Right atrium auricular region (tissue), 2 donors: ENCODE data around the gene ZFAND3. TPM values are rescaled to one million over a fixed set of nuclear protein-coding genes. Genes with fewer than 3 reads are reported as not detected.

ENCODE experiments used
- DNase-seq: peaks from one replicate; pipeline ENCODE4 v3.0.0-alpha.2; 2019; ENCODE audit warnings: low spot score
- H3K27ac ChIP-seq, 2 donors: fragments of 200-600 bp; sonication (generic); 1 replicate in 1 of 2; 2 replicates in 1 of 2; pipeline ENCODE4 v1.5.1; 2016 to 2019
- H3K27me3 ChIP-seq, 2 donors: fragments of 200-600 bp; sonication (generic); one replicate each; pipeline versions ENCODE4 v1.5.1 to v1.6.0; 2017 to 2019
- H3K36me3 ChIP-seq: fragments of 200-600 bp; sonication (generic); one replicate; pipeline ENCODE4 v1.5.1; 2016
- H3K4me1 ChIP-seq, 2 donors: fragments of 200-600 bp; sonication (generic); one replicate each; pipeline versions ENCODE4 v1.5.1 to v1.6.0; 2017 to 2019
- H3K4me3 ChIP-seq, 2 donors: fragments of 200-600 bp; sonication (generic); 1 replicate in 1 of 2; 2 replicates in 1 of 2; pipeline ENCODE4 v1.5.1; 2017 to 2019; ENCODE audit warnings: mild to moderate bottlenecking in 1 of 2, moderate library complexity in 1 of 2
- H3K9me3 ChIP-seq, 2 donors: fragments of 200-600 bp; sonication (generic); one replicate each; pipeline ENCODE4 v1.5.1; 2019
- total RNA-seq, 2 donors: library from RNA; depleted of rRNA; stranded (reverse); fragments of >200 nt; gene quantifications; one replicate each; pipeline ENCODE4 v1.1.0, GENCODE V29; 2016
- TF ChIP-seq, protein P1 (sequence below), 2 donors: fragments of 200-600 bp; sonication (generic); IDR thresholded peaks; one replicate each; pipeline ENCODE4 v1.5.1; 2019; ENCODE audit warnings: antibody characterized with exemption in 2 of 2

The ZFAND3 gene
- total RNA-seq, 2 donors from 2014 or later = 36.7 to 40.0 TPM

DNA sequence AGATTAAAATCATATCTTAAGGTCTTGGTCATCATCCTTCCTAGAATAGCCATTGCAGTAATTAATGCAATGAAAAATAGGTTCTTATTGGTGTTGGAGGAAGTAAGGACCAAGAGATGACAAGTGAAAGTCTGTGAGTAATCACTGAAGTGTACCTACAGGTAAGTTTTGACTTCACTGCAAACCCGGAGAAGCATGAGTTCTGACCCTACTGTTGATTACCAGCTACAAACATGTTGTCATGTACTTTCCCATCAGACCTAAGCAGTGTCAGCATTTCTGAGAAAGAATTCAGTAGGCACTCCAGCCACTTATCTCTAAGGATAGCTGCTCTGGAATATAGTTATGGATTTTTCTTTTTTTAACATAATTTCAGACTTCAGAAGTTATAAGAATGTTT lies 280.9 kb downstream of the ZFAND3 start:
- H3K27me3 ChIP-seq = no peaks in the 10 kb centered on the region
- TF ChIP-seq, protein P1, sequence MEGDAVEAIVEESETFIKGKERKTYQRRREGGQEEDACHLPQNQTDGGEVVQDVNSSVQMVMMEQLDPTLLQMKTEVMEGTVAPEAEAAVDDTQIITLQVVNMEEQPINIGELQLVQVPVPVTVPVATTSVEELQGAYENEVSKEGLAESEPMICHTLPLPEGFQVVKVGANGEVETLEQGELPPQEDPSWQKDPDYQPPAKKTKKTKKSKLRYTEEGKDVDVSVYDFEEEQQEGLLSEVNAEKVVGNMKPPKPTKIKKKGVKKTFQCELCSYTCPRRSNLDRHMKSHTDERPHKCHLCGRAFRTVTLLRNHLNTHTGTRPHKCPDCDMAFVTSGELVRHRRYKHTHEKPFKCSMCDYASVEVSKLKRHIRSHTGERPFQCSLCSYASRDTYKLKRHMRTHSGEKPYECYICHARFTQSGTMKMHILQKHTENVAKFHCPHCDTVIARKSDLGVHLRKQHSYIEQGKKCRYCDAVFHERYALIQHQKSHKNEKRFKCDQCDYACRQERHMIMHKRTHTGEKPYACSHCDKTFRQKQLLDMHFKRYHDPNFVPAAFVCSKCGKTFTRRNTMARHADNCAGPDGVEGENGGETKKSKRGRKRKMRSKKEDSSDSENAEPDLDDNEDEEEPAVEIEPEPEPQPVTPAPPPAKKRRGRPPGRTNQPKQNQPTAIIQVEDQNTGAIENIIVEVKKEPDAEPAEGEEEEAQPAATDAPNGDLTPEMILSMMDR (IDR thresholded peaks at IDR 0.05) = no peak
- no peaks in the 10 kb centered on the region for H3K9me3 ChIP-seq
- no peak overlapping the region for H3K4me3 ChIP-seq
- no peak overlapping the region for H3K27ac ChIP-seq
- DNase-seq = no peak
- H3K4me1 ChIP-seq = no peaks in the 10 kb centered on the region
- no peaks in the 10 kb centered on the region for H3K36me3 ChIP-seq

DNA sequence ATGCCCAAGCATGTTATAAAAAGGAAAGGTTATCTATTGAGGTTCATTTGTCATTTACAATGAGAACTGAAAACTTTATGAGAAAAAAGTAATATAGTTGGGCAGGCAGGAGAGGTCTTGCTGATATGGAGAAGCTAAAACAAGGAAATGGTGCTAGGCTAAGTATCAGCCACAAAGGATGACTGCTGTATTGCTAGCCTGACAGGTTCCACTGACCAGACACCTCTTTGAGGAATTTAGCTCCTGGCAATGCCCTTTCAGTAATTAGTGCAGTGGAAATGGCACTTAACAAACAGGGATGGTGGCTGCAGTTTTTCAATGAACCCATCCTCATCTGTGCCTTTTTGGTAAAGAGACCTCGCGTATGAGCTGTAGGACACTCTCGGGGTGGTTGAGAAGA lies 284.4 kb downstream of the ZFAND3 start:
- Histone ChIP-seq H3K27me3 (no peaks in the 10 kb centered on the region), H3K36me3 (no peaks in the 10 kb centered on the region), H3K4me3 (no peak overlapping the region), H3K4me1 (no peaks in the 10 kb centered on the region), H3K9me3 (no peaks in the 10 kb centered on the region), H3K27ac (no peak overlapping the region)
- TF ChIP-seq, protein P1 (IDR thresholded peaks at IDR 0.05) = no peak
- DNase-seq = no peak

DNA sequence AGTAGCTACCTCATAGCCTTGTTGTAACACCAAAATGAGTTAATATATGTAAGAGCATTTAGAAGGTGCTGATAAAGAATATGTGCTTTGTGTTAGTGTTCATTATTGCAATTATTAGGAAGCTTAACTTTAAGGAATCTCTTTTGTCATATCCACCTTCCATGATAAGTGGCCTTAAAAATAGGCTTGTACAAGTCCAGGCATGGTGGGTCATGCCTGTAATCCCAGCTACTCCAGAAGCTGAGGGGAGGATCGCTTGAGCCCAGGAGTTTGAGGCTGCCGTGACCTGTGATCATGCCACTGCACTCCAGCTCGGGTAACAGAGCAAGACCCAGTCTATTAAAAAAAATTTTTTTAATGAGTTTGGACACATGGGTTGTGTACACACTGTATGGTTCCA lies 285.5 kb downstream of the ZFAND3 start:
- DNase-seq = no peak
- Histone ChIP-seq H3K9me3 (no peaks in the 10 kb centered on the region), H3K36me3 (no peaks in the 10 kb centered on the region), H3K27me3 (no peaks in the 10 kb centered on the region), H3K4me3 (no peak overlapping the region), H3K27ac (no peak overlapping the region), H3K4me1 (peaks cover 0 to 4% of the 10 kb centered on the region in 2 donors)
- TF ChIP-seq, protein P1 (IDR thresholded peaks at IDR 0.05) = no peak

DNA sequence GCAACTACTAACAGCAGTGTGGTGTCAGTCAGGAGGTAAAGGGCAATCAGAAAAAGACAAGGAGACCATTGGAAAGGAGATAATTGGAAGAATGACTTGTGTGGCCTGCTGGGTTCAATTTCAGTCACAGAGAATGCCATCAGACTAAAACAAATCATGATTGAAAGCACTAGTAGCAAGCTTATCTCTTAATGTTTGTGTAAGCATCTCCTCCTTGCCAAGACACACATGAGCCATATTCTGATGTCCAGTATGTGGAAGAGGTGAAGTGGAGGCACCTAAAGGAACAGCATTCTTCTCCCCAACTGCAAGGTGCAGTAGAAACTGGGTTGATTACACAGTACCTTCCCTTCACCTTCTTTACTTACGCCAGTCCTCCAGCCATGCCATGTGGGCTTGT lies 287.5 kb downstream of the ZFAND3 start:
- TF ChIP-seq, protein P1 (IDR thresholded peaks at IDR 0.05) = no peak
- Histone ChIP-seq H3K36me3 (no peaks in the 10 kb centered on the region), H3K27ac (no peak overlapping the region), H3K4me1 (peaks cover 0 to 16% of the 10 kb centered on the region in 2 donors), H3K4me3 (no peak overlapping the region), H3K27me3 (no peaks in the 10 kb centered on the region), H3K9me3 (no peaks in the 10 kb centered on the region)
- no peak for DNase-seq

DNA sequence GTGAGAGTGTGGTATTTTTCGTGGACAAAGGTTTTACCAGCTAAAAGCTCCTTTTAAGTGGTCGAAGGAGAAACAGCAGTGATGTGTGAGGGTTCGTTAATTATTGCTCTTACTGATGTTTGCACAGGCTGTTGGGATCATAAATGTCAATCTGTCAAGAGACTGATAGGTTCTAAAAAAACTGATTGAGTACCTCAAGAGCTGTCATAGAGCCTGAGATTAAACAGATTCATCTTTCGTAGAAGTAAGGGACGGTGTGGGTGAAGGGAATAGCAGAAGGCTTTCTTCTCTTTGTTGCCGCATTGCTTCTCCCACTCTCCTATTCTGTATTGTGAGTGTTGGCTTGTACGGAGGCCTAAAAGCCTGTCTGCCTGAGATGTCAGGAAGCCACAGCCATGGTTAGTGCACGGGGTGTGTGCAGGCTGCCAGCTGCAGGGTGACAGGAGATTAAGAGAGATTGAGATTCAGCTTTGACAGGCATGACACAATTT lies 291.0 kb downstream of the ZFAND3 start:
- Histone ChIP-seq H3K4me1 (peaks cover 0 to 16% of the 10 kb centered on the region in 2 donors), H3K36me3 (no peaks in the 10 kb centered on the region), H3K27me3 (no peaks in the 10 kb centered on the region), H3K9me3 (no peaks in the 10 kb centered on the region), H3K4me3 (no peak overlapping the region), H3K27ac (no peak overlapping the region)
- no peak for DNase-seq
- TF ChIP-seq, protein P1 (IDR thresholded peaks at IDR 0.05) = no peak

DNA sequence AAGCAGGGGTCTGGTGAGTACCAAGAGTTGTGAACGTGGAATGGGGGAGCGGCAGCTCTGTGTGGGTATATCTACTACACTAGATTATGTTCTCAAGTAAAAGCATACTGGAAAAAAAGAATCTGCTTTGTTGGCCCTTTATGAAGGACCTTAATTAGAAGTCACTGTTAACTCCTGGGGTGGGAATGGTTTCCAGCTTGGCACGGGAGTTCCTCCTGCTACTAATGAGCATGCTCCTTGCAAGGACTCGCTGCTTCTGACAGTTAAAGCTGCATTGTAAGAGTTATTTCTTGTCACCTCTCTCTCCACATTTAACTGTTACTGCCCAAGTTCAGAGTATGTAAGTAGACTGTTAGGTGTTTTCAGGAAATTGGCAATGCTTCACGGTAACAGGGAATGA lies 292.7 kb downstream of the ZFAND3 start:
- H3K36me3 ChIP-seq = peaks cover 6% of the 10 kb centered on the region
- TF ChIP-seq, protein P1 (IDR thresholded peaks at IDR 0.05) = no peak
- H3K9me3 ChIP-seq = no peaks in the 10 kb centered on the region
- no peak for DNase-seq
- no peak overlapping the region for H3K27ac ChIP-seq
- H3K4me1 ChIP-seq = peaks cover 0 to 16% of the 10 kb centered on the region in 2 donors
- no peaks in the 10 kb centered on the region for H3K27me3 ChIP-seq
- no peak overlapping the region for H3K4me3 ChIP-seq
